ENCODE data around the gene NOP53. TPM values are rescaled to one million over a fixed set of nuclear protein-coding genes. Genes with fewer than 3 reads are reported as not detected.
"Not testable (repeated sequence)": the region's sequence is repeated elsewhere in the genome, so short reads cannot be mapped to it uniquely, and the experiment has no call there.

The NOP53 gene
- polyA plus RNA-seq, 1 experiment = 114 TPM

DNA sequence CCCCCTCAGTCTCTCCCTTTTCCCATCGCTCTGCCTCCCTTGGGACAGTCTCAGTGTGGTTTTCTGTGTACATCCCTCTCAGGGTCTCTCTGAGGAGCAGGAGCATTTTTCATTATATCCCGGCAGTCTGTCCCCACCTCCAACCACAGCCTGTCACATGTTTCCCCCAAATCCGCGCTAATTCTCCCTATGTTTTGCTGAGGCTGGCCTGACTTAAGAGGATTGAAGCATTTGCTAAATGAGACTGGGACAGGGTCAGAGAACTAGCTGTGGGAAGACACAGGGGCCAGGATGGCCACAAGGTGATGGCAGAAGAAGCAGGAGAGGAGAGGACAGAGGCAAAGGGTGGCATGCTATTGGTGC is 53.5 kb downstream of the NOP53 start:
- no peak overlapping the region for H3K27ac ChIP-seq (ENCODE audit: low read depth, low read length)
- CTCF ChIA-PET = interaction anchor here (0.6 to 1.1 kb wide), 2 partner anchors 9 to 258 kb away, joined by 3 read pairs; no protein-coding TSS in a partner anchor
- TF ChIP-seq, protein P1, sequence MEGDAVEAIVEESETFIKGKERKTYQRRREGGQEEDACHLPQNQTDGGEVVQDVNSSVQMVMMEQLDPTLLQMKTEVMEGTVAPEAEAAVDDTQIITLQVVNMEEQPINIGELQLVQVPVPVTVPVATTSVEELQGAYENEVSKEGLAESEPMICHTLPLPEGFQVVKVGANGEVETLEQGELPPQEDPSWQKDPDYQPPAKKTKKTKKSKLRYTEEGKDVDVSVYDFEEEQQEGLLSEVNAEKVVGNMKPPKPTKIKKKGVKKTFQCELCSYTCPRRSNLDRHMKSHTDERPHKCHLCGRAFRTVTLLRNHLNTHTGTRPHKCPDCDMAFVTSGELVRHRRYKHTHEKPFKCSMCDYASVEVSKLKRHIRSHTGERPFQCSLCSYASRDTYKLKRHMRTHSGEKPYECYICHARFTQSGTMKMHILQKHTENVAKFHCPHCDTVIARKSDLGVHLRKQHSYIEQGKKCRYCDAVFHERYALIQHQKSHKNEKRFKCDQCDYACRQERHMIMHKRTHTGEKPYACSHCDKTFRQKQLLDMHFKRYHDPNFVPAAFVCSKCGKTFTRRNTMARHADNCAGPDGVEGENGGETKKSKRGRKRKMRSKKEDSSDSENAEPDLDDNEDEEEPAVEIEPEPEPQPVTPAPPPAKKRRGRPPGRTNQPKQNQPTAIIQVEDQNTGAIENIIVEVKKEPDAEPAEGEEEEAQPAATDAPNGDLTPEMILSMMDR (IDR thresholded peaks at IDR 0.05; ENCODE audit: low read depth, low read length) = no peak
- H3K4me3 ChIP-seq (ENCODE audit: low read depth, low read length) = no peak overlapping the region
- peaks cover 14% of the 10 kb centered on the region for H3K9me3 ChIP-seq (ENCODE audit: control insufficient read depth, insufficient read depth, low read length)
- H3K27me3 ChIP-seq (ENCODE audit: control insufficient read depth, insufficient read depth, low read length) = peaks cover 7% of the 10 kb centered on the region
- no peak for DNase-seq (ENCODE audit: low read depth, low spot score)
- POLR2A ChIA-PET = no interaction called here

DNA sequence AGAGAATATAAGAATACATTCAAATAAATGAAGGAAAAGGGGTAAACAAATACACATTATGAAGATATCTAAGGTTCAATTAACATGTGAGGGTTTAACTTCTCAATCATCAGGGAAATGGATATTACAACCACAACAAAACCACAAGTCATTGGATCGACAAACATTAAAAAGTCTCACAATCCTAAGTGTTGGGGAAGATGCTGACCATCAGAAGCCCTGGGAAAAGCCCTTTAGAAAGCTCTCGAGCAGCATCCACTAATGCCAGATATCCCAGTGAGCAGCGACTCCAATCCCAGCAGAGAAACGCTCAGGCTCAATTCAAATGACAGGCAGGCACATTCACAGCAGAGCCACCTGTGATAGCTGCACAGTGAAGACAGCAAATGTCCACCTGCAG is 55.9 kb downstream of the NOP53 start:
- no peak overlapping the region for H3K27ac ChIP-seq (ENCODE audit: low read depth, low read length)
- TF ChIP-seq, protein P1 (IDR thresholded peaks at IDR 0.05; ENCODE audit: low read depth, low read length) = no peak
- ChIA-PET POLR2A (no interaction called here), CTCF (interaction anchor here (1.1 to 1.4 kb wide), 2 partner anchors 12 to 62 kb away, joined by 3 to 4 read pairs; no protein-coding TSS in a partner anchor)
- DNase-seq (ENCODE audit: low read depth, low spot score) = no peak
- H3K9me3 ChIP-seq (ENCODE audit: control insufficient read depth, insufficient read depth, low read length) = peaks cover 14% of the 10 kb centered on the region
- peaks cover 9% of the 10 kb centered on the region for H3K27me3 ChIP-seq (ENCODE audit: control insufficient read depth, insufficient read depth, low read length)
- no peak overlapping the region for H3K4me3 ChIP-seq (ENCODE audit: low read depth, low read length)

DNA sequence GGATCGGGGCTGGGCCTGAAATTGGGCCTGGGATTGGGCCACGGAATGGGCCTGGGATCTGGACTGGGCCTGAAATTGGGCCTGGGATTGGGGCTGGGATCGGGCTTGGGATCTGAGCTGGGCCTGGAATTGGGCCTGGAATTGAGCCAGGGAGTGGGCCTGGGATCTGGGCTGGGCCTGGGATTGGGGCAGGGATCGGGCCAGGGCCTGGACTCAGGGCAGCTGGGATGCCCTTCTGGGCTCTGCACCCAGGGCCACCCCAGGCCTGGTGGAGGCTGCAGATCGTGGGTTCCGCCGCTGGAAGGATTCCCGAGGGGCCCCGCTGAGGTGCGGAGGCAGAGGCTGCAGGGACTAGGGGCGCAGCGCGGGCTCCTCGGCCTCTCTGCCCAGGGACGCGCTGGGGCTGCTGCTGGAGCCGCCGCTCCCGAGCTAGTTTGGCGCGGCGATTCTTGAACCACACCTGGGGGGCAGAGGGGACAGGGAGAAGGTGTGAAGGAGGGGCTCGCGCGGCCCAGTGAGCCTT is 57.2 kb downstream of the NOP53 start:
- no peak overlapping the region for H3K4me3 ChIP-seq (ENCODE audit: low read depth, low read length)
- H3K9me3 ChIP-seq (ENCODE audit: control insufficient read depth, insufficient read depth, low read length) = peaks cover 14% of the 10 kb centered on the region
- TF ChIP-seq, protein P1 (IDR thresholded peaks at IDR 0.05; ENCODE audit: low read depth, low read length) = no peak
- peaks cover 9% of the 10 kb centered on the region for H3K27me3 ChIP-seq (ENCODE audit: control insufficient read depth, insufficient read depth, low read length)
- ChIA-PET POLR2A (no interaction called here), CTCF (interaction anchor here (1.1 kb wide), 1 partner anchor 13 kb away, joined by 4 read pairs; no protein-coding TSS in a partner anchor)
- no peak for DNase-seq (ENCODE audit: low read depth, low spot score)
- no peak overlapping the region for H3K27ac ChIP-seq (ENCODE audit: low read depth, low read length)

DNA sequence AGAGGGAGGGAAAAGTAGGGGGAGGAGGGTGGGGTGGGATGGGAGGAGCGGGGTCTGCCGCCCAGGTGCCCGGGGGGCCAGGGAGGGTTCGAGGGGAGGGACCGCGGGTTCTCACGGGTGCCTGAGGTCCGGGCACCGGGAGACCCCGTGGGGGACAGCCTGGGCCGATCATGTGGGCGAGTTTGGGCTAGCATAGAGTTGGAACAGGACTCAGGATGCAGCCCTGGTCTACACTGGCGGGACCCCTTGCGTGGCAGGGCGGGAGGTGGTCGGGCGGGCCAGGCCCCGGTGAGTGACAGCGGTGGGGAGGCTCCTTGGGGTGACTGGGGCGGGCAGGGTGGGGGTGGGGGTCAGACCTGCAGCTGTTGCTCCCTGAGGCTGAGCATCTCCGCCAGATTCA is 57.8 kb downstream of the NOP53 start:
- H3K9me3 ChIP-seq (ENCODE audit: control insufficient read depth, insufficient read depth, low read length) = peaks cover 14% of the 10 kb centered on the region
- H3K27me3 ChIP-seq (ENCODE audit: control insufficient read depth, insufficient read depth, low read length); POLR2A ChIA-PET; H3K4me3 ChIP-seq (ENCODE audit: low read depth, low read length); CTCF ChIA-PET; DNase-seq (ENCODE audit: low read depth, low spot score); H3K27ac ChIP-seq (ENCODE audit: low read depth, low read length): not testable (repeated sequence)

DNA sequence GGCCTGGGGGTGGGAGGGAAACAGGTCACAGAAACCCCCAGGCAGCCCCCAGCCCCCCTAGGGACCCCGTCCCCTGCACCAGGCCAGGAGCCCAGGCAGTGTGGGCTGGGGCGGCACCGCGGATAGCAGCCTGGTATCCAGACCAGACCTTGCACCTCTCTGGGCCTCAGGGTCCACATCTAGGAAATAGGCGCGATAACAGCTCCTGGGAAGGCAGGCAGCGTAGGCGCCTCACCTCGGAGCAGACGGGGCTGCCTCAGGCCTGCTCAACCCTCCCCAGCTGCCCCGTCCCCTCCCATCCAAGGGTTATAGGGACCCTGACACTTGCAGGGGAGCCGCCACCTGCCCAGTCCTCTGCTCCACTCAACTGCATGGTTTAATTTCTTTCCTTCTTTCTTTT is 58.3 kb downstream of the NOP53 start:
- H3K27ac ChIP-seq (ENCODE audit: low read depth, low read length); DNase-seq (ENCODE audit: low read depth, low spot score); POLR2A ChIA-PET; H3K27me3 ChIP-seq (ENCODE audit: control insufficient read depth, insufficient read depth, low read length); CTCF ChIA-PET; H3K4me3 ChIP-seq (ENCODE audit: low read depth, low read length): not testable (repeated sequence)
- H3K9me3 ChIP-seq (ENCODE audit: control insufficient read depth, insufficient read depth, low read length) = peaks cover 14% of the 10 kb centered on the region

DNA sequence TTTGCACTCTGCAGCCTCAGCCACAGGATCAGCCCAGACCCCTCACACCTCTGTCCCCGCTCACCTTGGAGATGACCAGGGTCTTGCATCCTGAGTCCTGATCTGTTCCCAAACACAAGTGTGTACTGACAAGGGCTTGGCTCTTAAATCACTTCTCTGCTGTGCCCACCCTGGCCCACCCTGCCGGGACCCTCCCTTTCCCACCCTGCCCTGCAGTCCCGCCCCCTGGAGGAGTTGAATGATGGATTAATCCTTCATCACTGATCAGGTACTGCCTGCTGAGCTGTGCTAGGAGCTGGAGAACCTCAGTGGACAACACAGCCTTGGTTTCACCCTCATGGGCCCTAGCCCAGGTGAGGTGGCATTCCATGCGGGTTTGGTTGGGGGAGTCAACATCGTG is 59.1 kb downstream of the NOP53 start, which contains the start of gene TPRX1:
Gene TPRX1, minus strand, starts transcription at position 101 of the 400 bp plus-strand sequence. Its CDS starts 12 bp downstream, at position 89.
- POLR2A ChIA-PET; H3K27me3 ChIP-seq (ENCODE audit: control insufficient read depth, insufficient read depth, low read length); H3K27ac ChIP-seq (ENCODE audit: low read depth, low read length); DNase-seq (ENCODE audit: low read depth, low spot score); CTCF ChIA-PET; H3K4me3 ChIP-seq (ENCODE audit: low read depth, low read length): not testable (repeated sequence)
- peaks cover 14% of the 10 kb centered on the region for H3K9me3 ChIP-seq (ENCODE audit: control insufficient read depth, insufficient read depth, low read length)

Measured in AG04450 (cell line).